Myocyte (in vitro differentiated cells): ENCODE data around the gene GNAO1. TPM values are rescaled to one million over a fixed set of nuclear protein-coding genes. Genes with fewer than 3 reads are reported as not detected.

ENCODE experiments used
- DNase-seq: peaks from one replicate; pipeline ENCODE4 v3.0.0-alpha.2; 2012; ENCODE audit warnings: low read depth
- total RNA-seq: library from RNA; depleted of rRNA; stranded (reverse); fragments of >200 nt; gene quantifications from 2 replicates; pipeline ENCODE4 v1.2.3, GENCODE V29; 2014

GNAO1 gene
- total RNA-seq, 1 donor from 2014 or later = not detected

DNA sequence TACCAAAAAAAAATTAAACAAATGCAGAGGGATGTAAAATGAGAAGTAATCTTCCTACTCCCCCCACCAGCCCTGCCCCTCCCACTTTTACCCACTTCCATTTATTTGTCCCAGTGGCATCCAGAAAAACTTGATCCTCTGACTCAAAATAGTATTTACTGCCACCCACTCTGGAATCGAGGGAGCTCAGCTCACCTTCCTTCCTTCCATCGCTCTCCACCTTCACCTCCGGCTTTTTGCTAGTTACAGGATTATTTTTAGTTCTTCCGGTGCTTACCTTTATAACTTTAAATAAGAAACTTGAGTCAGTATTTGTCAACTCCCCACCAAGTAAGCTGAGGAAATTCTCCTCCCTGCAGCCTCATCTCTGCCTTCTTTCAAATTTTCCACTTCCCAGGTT is 139.2 kb downstream of the GNAO1 start:
- no peak for DNase-seq

- no peak for DNase-seq
These were observed 140.1 kb downstream of the GNAO1 start for GRCh38 chr16:56331399-56331798.

GRCh38 chr16:56331915-56332314 is 140.6 kb downstream of the GNAO1 start:
- no peak for DNase-seq

- DNase-seq = peak; percentile 89
These were observed 141.3 kb downstream of the GNAO1 start for GRCh38 chr16:56332464-56333079.

GRCh38 chr16:56334761-56335160 is 143.5 kb downstream of the GNAO1 start:
- no peak for DNase-seq

DNA sequence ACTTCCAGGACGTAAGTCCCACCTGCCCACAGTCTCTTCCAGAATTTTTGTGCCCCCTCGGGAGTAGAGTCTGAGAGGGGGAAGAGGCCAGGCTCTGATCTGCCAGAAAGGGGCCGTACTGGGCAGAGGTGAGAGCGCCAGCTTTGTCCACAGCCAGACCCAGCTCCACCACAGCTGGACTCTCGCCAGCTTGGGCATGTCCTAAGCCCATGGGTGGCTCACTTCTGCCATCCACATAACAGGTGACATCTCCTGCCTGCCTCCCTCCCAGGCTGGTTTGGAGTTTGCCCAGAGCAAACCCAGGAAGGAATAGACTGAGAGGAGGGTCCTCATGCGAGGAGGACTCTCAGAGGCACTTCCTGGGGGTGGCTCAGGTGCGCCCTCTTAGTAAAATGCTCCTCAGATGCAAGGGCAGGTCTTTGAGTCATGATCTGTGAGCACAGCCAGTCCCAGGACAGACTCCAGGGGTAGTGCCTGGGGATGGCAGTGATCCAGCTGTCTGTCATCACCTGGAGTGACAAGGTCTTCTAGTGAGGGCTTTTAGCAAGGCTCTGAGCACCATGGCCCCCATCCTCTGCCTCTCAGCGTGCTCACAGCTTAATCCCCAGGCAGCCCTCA is 144.9 kb downstream of the GNAO1 start:
- peak; percentile 41 for DNase-seq

- DNase-seq = peak; percentile 71
These were observed 145.4 kb downstream of the GNAO1 start for GRCh38 chr16:56336711-56337110.

DNA sequence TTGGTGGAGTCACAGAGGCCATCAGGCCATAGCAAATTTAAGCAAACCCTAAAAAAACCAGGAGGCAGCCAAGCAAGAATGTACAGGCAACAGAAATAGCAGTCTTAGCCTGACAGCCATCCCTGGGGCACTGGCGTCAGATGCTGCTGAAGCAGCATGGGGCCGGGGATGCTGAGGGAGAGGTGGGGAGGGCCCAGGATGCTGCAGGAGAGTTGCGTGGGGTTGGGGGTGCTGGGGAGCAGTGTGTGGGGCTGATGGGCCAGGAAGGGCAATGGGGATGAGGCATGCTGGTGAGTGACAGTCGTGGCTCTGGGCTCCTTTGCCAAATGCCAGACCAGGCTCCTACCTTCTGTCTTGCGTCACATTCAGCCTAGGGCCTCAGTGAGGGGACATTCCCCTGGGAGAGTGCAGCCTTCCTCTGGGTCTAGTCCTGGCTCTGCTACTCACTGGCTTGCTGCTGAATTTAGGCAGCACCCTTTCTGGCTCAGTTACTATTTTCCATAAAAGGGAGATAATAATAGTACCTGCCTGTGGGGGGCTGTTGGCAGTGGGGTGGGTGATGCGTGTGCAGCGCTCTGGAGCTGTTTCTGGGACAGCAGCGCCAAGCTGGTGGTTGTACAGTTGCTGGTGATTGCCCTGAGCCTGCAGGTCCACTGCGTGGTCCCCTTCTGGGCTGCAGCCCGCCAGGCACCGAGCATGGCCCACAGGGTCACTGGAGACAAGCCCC is 146.0 kb downstream of the GNAO1 start:
- no peak for DNase-seq

DNA sequence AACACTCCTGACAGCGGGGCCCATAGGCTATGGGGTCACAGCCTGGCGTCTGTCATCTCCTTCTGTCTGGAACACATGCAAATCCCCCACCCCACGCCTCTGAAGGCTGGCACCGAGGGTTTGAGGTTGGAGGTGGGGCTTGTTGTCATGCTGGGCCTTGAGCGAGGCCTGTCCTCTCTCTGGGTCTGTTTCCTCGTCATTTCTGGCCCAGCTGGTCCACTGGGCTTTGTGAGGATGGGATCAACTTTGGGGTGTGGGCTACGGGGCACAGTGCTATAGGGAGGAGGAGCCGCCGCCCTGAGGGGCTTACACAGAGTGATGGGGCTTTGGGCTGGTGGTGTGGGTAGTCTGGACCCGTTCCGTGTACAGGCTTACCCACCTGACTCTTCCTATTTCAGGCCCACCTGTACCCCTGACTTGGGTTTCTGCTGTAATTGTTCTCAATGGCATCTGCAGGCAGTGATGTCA is 146.6 kb downstream of the GNAO1 start:
- DNase-seq = no peak

DNA sequence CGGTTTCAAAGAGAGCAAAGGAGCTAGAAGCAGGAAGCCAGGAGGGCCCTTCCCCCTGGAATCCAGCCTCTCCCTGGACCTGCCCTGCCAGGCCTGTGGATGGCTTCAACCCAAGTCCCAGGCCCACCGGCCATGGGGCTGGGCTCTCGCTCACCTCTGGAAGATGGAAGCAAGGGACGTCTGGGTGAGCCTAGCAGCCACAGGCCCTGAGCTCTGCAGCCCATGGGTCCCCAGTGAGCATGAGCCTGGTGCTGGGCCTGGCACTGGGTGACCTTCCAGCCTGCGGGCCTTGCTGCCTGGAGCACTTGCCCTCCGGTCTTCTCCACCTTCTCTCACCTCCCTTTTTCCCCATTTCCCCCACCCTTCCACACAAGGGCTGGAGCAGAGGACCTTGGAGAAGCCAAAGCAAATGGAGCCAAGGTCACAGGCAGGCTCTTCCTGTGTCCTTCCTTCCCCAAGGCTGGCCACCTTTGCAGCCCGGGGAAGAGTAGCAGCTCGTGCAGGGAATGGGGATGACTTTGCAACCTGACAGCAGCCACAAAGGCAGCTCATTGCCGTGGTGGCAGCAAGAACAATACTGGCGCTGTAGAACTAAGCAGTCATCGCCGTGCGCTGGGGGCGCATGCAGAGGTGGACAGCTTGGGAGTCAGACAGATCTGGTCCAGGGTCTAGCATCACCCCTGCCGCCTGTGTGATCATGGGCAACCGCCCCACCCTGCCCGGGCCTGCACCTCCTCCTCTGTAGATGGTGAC is 147.5 kb downstream of the GNAO1 start:
- no peak for DNase-seq

DNA sequence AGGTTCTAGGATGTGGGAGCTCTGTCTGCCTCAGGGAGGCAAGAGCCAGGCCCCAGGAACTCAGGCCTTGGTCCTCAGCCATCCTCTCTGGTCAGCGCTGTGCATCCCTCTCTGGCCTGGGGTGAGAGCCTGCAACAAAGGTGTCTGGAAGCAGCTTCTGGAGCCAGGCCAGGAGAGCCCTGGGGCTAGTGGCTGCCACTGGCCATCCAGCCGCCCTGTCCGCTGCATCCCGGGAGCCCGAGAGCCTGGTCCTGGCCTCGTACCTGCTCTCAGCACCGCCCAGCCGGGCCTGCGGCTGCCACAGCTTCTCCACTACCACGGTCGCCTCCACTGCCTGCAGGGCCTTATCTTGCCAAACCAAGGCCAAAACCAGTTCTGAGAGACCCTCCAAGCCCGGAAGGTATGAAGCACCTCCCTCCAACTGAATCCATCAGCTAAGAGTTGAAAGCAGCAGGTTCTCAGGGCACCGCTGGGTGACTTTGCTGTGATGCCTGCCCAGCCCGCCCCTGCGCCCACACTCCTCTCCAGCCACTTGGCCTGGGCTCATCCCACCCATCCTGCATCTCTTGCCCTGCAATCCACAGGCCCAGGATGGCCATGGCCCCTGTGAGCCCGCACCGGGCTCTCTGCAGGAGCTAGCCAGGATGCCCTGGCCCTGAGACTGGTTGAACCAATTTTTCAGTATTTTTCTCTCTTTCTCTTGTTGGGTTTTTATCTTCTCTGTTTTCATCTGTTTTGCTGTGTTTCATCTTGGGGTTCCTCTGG is 148.3 kb downstream of the GNAO1 start:
- no peak for DNase-seq

DNA sequence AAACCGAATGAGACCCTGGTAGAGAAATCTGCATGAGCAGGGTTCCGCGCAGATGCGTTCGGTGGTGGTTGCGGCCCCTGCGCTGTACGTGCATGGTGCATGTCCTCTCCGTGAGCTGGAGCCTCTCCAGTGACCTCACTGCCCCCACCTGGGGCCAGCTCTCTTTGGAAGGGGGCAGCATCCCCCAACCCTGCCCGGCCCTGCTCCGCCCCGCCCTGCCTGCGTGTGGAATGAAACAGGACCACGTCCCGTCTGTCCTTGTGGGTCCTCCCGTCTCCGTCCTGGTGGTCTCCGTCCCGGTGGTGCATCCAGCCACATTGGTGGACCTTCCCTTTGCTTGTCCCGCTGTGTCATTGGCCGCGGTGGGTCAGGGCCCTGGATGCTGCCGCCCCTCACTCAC is 149.1 kb downstream of the GNAO1 start:
- DNase-seq = no peak

DNA sequence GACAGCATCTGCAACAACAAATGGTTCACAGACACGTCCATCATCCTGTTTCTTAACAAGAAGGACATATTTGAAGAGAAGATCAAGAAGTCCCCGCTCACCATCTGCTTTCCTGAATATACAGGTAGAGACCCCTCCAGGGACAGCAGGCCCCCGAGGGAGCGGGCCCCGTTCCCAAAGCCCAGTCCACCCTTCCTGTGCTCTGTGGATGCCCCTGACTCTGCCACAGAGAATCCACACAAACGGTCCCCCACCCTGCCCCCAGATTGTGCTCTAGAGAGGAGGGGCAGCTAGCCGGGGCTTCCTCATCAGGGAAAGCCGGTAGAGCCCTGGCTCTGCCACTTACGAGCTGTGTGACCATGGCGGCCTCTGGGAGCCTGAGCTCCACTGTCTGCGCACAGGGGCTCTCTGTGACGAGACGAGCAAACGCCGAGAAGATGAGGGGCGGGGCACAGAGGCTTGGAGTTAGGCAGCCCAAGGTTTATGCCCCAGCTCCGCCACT is 149.6 kb downstream of the GNAO1 start:
- DNase-seq = no peak

- peak; percentile 97 for DNase-seq
These were observed 150.5 kb downstream of the GNAO1 start for GRCh38 chr16:56341656-56342399.

GRCh38 chr16:56343661-56344517 is 152.6 kb downstream of the GNAO1 start:
- DNase-seq = peak; percentile 68

DNA sequence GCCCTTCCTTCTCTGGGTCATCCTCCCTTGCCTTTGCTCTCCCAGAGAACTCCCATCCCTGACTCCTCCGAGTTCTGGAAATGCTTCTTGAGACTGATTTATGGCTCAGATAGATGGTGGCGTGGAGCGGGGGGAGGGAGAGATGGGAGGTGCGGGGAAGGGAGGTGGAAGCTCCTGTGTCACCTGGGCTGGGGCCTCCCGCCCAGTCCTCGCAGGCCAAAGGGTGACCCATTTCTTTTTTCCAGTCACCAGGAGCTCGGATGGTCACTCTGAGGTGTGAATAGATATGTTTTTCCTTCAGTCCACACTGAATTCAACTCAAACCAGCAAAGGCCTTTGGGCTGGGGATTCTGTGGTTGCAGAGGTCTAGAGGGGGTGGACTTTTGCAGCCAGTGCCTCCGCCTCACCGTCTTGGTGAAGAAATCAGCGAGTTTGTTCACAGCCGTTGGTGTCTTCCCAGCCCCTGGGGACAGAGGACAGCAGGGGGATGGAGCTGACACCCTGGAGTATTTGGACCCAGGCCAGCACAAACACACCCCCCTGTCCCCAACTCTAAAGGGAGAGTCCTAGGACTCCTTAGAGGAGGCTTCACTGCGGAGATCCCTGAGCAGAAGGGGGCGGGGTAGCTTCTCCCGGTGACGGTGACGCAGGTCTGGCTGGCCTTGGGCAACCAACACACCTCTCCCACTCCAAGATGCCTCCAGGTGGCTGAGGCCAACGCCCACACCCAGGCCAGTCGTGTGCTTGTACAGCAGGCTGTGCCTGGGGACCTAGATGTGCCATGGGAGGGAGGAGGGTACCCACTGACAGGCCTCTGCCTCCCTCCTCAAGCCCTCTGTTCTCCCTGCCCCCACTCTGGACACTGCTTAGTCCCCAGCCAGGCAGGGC is 153.5 kb downstream of the GNAO1 start:
- DNase-seq = no peak

DNA sequence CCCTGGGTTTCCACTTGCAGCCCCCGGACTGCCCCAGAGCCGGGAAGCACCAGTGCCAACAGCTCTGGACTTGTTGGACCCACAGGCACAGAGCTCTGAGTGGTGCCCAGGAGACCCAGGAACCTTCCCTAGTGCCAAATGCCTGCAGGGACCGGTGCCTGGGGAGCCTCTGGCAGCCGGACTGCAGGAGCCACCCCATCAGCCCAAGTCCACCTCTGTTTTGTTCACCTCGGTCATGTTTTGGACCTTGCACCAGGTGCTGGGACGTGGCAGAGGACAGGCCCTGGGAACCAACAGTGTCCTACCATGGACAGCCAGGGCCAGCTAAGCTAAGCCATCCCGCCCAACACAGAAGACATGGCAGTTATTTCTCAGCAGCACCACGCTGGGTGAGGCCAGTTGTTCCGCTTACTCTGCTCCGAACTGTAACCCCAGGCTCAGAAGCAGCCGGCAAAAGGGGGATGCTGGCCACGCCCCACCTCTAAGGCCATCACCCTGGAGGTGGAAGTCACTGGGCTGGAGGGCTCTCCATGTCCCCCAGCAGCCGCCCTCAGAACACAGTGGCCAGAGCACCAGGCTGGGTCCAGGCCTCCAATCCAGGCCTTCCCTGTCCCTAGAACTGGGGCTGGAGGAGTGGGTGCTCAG is 154.2 kb downstream of the GNAO1 start:
- no peak for DNase-seq
